Measurements from ENCODE around the gene VAMP1.

- TF ChIP-seq CTCF (IDR thresholded peaks at IDR 0.05): no peak
- TF ChIP-seq POLR2A (IDR thresholded peaks at IDR 0.05): no peak
These were observed 12.0 kb downstream of the VAMP1 start for GRCh38 chr12:6458281-6459003.
